GM18951 (cell line): ENCODE results near the gene AHNAK.

Experiments used
- POLR2A ChIP-seq: IDR thresholded peaks from 4 replicates; pipeline ENCODE4 v1.6.1; 2011; ENCODE audit warnings: mild to moderate bottlenecking; ENCODE audit not compliant: insufficient read length, insufficient read depth; ENCODE audit errors: extremely low read depth
- in situ Hi-C: fragments of 300-500 bp; cut with MboI; formaldehyde crosslinking; loops from one replicate; pipeline ENCODE4 v1.12.0; 2022; ENCODE audit warnings: low sequenced_read_pairs, mixed read lengths, inconsistent platforms; ENCODE audit not compliant: unreplicated experiment

The AHNAK gene

GRCh38 chr11:62439785-62440602 is 106.6 kb downstream of the AHNAK start:
- no peak for TF ChIP-seq POLR2A
- in situ Hi-C loops = no loop called here

- no peak for TF ChIP-seq POLR2A
- in situ Hi-C loops = no loop called here
These were observed 108.0 kb downstream of the AHNAK start for GRCh38 chr11:62438641-62439040.

GRCh38 chr11:62437616-62438015 is 109.0 kb downstream of the AHNAK start:
- TF ChIP-seq POLR2A = no peak
- in situ Hi-C loops = no loop called here

DNA sequence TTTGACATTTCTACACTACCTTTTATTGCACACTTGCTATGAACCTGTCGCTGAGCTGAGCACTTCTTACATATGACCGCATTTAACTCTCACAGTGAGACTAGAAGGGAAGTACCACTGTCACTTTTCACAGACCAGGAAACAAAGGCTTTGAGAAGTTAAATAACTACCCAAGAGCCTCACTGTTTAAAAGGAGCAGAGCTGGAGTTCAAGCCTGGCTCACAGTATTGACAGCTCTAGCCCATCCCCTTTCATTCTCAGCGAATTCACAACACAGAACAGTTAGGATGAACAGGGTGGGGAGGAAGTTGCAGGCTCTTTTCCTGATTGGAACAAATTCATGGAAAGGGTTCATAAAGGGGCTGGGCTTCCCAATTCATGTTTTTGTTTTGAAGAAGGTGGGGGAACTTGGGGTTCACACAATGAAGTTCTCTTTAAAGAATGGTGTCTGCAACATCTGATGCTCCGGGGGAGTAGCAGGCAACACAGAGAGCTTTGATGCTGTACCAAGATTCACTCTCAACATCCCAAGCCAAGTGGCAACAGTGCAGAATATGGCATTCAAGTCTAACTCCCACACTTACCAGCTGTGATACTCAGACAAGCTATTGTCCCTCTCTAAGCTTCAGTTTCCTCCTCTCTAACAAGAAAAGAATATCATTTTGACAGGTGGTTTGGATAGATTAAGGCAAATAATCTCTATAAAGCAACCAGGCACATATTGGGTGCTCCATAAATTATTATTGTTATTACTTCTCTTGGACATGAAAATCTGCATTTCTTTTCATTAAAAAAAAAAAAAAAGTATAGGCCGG is 110.6 kb downstream of the AHNAK start:
- no peak for TF ChIP-seq POLR2A
- in situ Hi-C loops = no loop called here

- no peak for TF ChIP-seq POLR2A
- in situ Hi-C loops = no loop called here
These were observed 112.7 kb downstream of the AHNAK start for GRCh38 chr11:62433904-62434276.

DNA sequence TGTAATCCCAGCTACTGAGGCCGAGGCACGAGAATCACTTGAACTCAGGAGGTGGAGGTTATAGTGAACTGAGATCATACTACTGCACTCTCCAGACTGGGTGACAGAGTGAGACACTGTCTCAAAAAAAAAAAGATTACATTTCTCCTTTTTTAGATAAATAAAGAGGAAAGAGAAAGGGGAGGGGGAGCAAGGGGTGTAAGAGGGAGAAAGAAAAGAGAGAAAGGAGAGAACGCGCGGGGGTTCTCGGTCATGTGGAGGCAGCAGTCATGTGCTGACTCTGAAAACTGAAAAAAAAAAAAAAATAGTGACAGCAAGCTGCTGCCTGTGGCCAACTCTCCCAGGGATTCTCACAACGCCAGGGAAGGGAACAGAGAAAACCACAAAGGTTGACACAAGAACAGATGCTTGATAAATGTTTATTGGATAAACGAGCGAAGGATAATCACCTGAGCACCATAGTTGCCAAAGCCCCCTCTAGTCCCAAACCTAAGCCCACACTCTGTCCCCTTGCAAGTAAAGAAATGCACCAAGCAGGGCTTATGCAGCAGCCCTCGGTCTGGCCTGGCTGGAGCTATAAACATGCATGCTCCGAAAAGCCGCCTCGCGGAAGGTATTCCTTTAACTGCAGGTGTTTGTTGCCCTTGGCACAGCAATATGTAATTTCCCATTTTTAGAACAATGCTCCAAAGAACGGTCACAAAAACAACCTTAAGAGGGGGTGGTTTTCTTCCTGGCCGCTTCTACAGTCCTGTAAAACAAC is 113.3 kb downstream of the AHNAK start:
- no peak for TF ChIP-seq POLR2A
- in situ Hi-C loops = no loop called here

DNA sequence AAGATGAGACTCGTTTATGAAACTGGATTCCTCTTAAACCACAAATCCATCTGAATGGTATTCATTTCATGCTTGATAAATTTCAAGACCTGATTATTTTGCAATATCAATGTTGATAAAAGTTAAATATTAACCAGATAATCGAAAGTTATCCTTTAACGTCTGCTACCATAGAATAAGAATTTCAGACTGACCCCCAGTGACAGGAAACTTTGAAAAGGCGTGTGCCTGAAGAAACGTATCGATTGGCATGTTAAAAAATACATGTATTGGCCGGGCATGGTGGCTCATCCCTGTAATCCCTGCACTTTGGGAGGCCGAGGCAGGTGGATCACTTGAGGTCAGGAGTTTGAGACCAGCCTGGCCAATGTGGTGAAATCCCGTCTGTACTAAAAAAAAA is 113.9 kb downstream of the AHNAK start:
- no peak for TF ChIP-seq POLR2A
- in situ Hi-C loops = no loop called here

- TF ChIP-seq POLR2A = no peak
- in situ Hi-C loops = no loop called here
These were observed 115.3 kb downstream of the AHNAK start for GRCh38 chr11:62431171-62431901.

GRCh38 chr11:62430425-62430824 is 116.2 kb downstream of the AHNAK start:
- TF ChIP-seq POLR2A = no peak
- in situ Hi-C loops = no loop called here

GRCh38 chr11:62428871-62429560 is 117.6 kb downstream of the AHNAK start:
- TF ChIP-seq POLR2A = no peak
- in situ Hi-C loops = no loop called here

DNA sequence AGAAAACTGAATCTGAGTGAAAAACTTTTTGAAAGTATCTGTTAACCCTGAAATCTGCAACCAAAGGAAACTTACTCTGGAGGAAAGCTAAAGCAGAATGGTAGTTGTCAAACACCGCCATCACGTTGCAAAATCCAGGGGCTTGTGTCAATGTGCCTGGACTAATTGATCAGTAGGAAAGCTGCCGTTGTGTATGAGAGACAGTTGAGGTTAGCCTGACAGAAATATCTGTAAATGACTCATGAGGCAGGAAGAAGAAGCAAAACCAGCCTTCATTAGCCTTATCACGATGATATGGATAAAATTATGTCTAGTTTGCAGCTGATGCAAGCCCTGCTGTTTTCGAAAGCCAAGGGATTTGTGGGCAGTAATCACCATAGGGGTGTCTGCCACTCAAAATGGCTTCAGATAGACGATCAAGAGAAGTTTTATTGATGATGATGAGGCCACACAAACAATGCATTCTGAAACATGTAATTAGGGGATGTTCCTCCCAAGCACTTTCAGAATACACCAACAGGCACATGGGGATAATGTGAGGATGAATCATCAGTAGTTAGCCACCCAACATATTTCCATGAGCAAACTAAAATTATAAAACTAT is 118.9 kb downstream of the AHNAK start:
- no peak for TF ChIP-seq POLR2A
- in situ Hi-C loops = no loop called here

DNA sequence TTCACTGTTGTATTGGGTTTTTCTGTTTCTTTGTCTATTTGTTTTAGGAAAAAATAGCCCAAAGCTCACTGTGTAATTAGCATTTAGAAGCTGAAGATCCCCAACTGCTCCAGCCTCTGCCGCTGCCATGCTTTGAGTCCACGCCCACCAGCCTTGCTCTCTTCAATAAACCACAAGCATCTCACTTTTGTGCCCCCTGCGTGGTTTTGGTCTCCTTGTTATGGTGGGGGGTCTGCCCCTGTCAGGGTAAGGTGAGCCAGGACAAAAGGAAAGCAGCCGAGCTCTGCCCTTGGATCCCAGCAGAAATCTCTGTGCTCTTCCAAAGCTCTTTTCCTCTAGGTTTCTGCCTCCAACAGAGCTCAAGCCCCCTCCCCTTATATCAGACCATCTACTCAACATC is 123.6 kb downstream of the AHNAK start:
- in situ Hi-C loops = no loop called here
- TF ChIP-seq POLR2A = no peak
